ENCODE results near the gene CARS1. TPM values are rescaled to one million over a fixed set of nuclear protein-coding genes. Genes with fewer than 3 reads are reported as not detected.
A peak's percentile ranks its signal among the peaks of the same experiment; 100 is the strongest.

Gene CARS1
- total and polyA plus RNA-seq, 9 of the 15 experiments (the other 6 are each of a cell fraction or from before 2014, with no cell fraction given), result 14.4 to 106 (median 73.6) TPM

GRCh38 chr11:3077189-3077836 lies 20.1 kb upstream of the CARS1 start:
- ChIA-PET CTCF (ENCODE audit: low intra/inter-chr PET ratio) (no interaction called here), POLR2A (interaction anchor here (0.6 to 0.8 kb wide), 2 partner anchors 14 to 34 kb away, joined by 3 read pairs; no protein-coding TSS in a partner anchor)
- no peaks in the 10 kb centered on the region for H3K79me2 ChIP-seq (ENCODE audit: control insufficient read depth, insufficient read depth, low read length)
- no peaks in the 10 kb centered on the region for H4K20me1 ChIP-seq (replicated peaks; ENCODE audit: control insufficient read depth, insufficient read depth, low read length)
- FAIRE-seq (no peak), ATAC-seq (peak; percentile 29; the same call in 1 of the 3 replicates), DNase-seq (ENCODE audit: extremely low read depth in 1 of 4, low spot score in 3 of 4) (no peak)
- intact Hi-C loops (cut with micrococcal nuclease) (no loop called here), in situ Hi-C loops (cut with MboI) (no loop called here)
- no peak overlapping the region for H3K4me2 ChIP-seq (ENCODE audit: insufficient read depth, low read length)
- no peaks in the 10 kb centered on the region for H3K36me3 ChIP-seq (ENCODE audit: control insufficient read depth, insufficient read depth, low read length)
- no peak overlapping the region for H3K27ac ChIP-seq (ENCODE audit: extremely low read depth, low read depth, low read length)
- H3K9me1 ChIP-seq (ENCODE audit: control insufficient read depth, insufficient read depth, low read length), result no peaks in the 10 kb centered on the region
- TF ChIP-seq ZNF263 (CRISPR knock-in tag; IDR thresholded peaks at IDR 0.05; ENCODE audit: borderline replicate concordance), result peak; percentile 83; the same call in 1 of the 2 replicates
- TF ChIP-seq TFAP4 (CRISPR knock-in tag; IDR thresholded peaks at IDR 0.05; ENCODE audit: borderline replicate concordance), result peak; percentile 43; the same call in 1 of the 2 replicates
- TF ChIP-seq PCBP2 (IDR thresholded peaks at IDR 0.05; ENCODE audit: low read depth, low read length, poor library complexity, severe bottlenecking), result no peak
- TF ChIP-seq ZNF280A (IDR thresholded peaks at IDR 0.05; ENCODE audit: low read depth, partially characterized antibody), result no peak
- TF ChIP-seq PKNOX1 (IDR thresholded peaks at IDR 0.05), result peak; percentile 52
- BruUV-seq (replicated peaks), result no TSS peak
- WGBS (ENCODE audit: insufficient coverage, low coverage, missing lambda C conversion rate), result 42% methylated on average over 11 of the region's 11 CpGs
- no peaks in the 10 kb centered on the region for H3K9me3 ChIP-seq (replicated peaks; ENCODE audit: control insufficient read depth, insufficient read depth, low read depth, low read length)
- H3K4me3 ChIP-seq, result no peak overlapping the region
- no peak overlapping the region for H2AFZ ChIP-seq (ENCODE audit: low read depth, low read length)
- H3K27me3 ChIP-seq (ENCODE audit: control insufficient read depth in 2 of 2, insufficient read depth in 2 of 2, low read length in 2 of 2), result peaks cover 3 to 8% of the 10 kb centered on the region in 2 experiments; a peak in 3 of 5 replicates
- H3K9ac ChIP-seq (ENCODE audit: insufficient read depth in 1 of 2, low read depth in 2 of 2, low read length in 2 of 2), result no peak overlapping the region
- peaks cover 0 to 8% of the 10 kb centered on the region in 2 experiments; a peak in 2 of 5 replicates for H3K4me1 ChIP-seq (replicated peaks in 1 of 2; ENCODE audit: control insufficient read depth in 2 of 2, insufficient read depth in 2 of 2, low read length in 2 of 2)
